Suprapubic skin (tissue), 4 donors: ENCODE results near the gene STXBP2.

ENCODE experiments used
- CTCF ChIP-seq, 2 donors: fragments of 200-600 bp in 1 of 2; fragments of 450-650 bp in 1 of 2; sonication (generic) in 1 of 2; IDR thresholded peaks; one replicate each; pipeline ENCODE4 v1.5.1; 2016 to 2019; ENCODE audit warnings: antibody characterized with exemption in 2 of 2, mild to moderate bottlenecking in 1 of 2, moderate library complexity in 1 of 2
- EP300 ChIP-seq: sonication (generic); formaldehyde crosslinking; IDR thresholded peaks from one replicate; pipeline ENCODE4 v1.6.1; 2017; ENCODE audit warnings: antibody characterized with exemption
- POLR2A ChIP-seq, 2 donors: fragments of 450-650 bp; IDR thresholded peaks; one replicate each; pipeline ENCODE4 v1.6.1; 2017; ENCODE audit warnings: antibody characterized with exemption in 2 of 2, mild to moderate bottlenecking in 2 of 2, moderate library complexity in 2 of 2
- POLR2AphosphoS5 ChIP-seq, 3 donors: sonication (generic); formaldehyde crosslinking; IDR thresholded peaks; one replicate each; pipeline ENCODE4 v1.6.1; 2017; ENCODE audit warnings: antibody characterized with exemption in 3 of 3

GRCh38 chr19:7663706-7664105 is 26.8 kb downstream of the STXBP2 start:
- TF ChIP-seq CTCF (IDR thresholded peaks at IDR 0.05) (no peak), POLR2A (IDR thresholded peaks at IDR 0.05) (no peak), POLR2AphosphoS5 (IDR thresholded peaks at IDR 0.05) (no peak), EP300 (no peak)
